CD4-positive, alpha-beta T cell treated with Interleukin-6 at 100 ng/mL for 8 hours (primary cell): ENCODE data around the gene NUFIP1.
"Not testable (repeated sequence)": the region's sequence is repeated elsewhere in the genome, so short reads cannot be mapped to it uniquely, and the experiment has no call there.

Source experiments
- DNase-seq: peaks from one replicate; pipeline ENCODE4 v3.0.0-alpha.2; 2020; ENCODE audit warnings: mixed read lengths, low spot score

NUFIP1 gene

GRCh38 chr13:44969551-44970484 is 19.5 kb downstream of the NUFIP1 start:
- peak; percentile 5 for DNase-seq

GRCh38 chr13:44968434-44968815 is 20.8 kb downstream of the NUFIP1 start:
- DNase-seq, result no peak

- DNase-seq, result no peak
These were observed 21.4 kb downstream of the NUFIP1 start for GRCh38 chr13:44967704-44968433.

GRCh38 chr13:44961997-44962396 is 27.3 kb downstream of the NUFIP1 start:
- no peak for DNase-seq

- DNase-seq, result no peak
These were observed 33.9 kb downstream of the NUFIP1 start for GRCh38 chr13:44955406-44955805.

- no peak for DNase-seq
These were observed 35.0 kb downstream of the NUFIP1 start for GRCh38 chr13:44954224-44954623.

GRCh38 chr13:44952671-44953070 is 36.6 kb downstream of the NUFIP1 start:
- DNase-seq, result no peak

GRCh38 chr13:44951184-44951583 is 38.1 kb downstream of the NUFIP1 start:
- DNase-seq, result no peak

- not testable (repeated sequence) for DNase-seq
These were observed 45.9 kb downstream of the NUFIP1 start for GRCh38 chr13:44943411-44943810.

- DNase-seq, result no peak
These were observed 50.4 kb downstream of the NUFIP1 start for GRCh38 chr13:44938854-44939253.

GRCh38 chr13:44936246-44936645 is 53.0 kb downstream of the NUFIP1 start:
- DNase-seq, result no peak

- no peak for DNase-seq
These were observed 54.5 kb downstream of the NUFIP1 start for GRCh38 chr13:44934724-44935123.

- no peak for DNase-seq
These were observed 56.4 kb downstream of the NUFIP1 start for GRCh38 chr13:44932850-44933251.

GRCh38 chr13:44932171-44932849 is 57.0 kb downstream of the NUFIP1 start:
- DNase-seq, result no peak

GRCh38 chr13:44930963-44931623 is 58.2 kb downstream of the NUFIP1 start:
- DNase-seq, result no peak

- DNase-seq, result no peak
These were observed 59.0 kb downstream of the NUFIP1 start for GRCh38 chr13:44930280-44930679.

GRCh38 chr13:44929692-44930091 is 59.6 kb downstream of the NUFIP1 start:
- no peak for DNase-seq

GRCh38 chr13:44927968-44928367 is 61.3 kb downstream of the NUFIP1 start:
- DNase-seq, result no peak

- no peak for DNase-seq
These were observed 67.1 kb downstream of the NUFIP1 start for GRCh38 chr13:44921931-44922758.

GRCh38 chr13:44921246-44921877 is 67.9 kb downstream of the NUFIP1 start:
- DNase-seq, result no peak

- DNase-seq, result no peak
These were observed 69.3 kb downstream of the NUFIP1 start for GRCh38 chr13:44920013-44920412.
